Naive thymus-derived CD8-positive, alpha-beta T cell (primary cell): ENCODE results near the gene LARGE1. TPM values are rescaled to one million over a fixed set of nuclear protein-coding genes. Genes with fewer than 3 reads are reported as not detected.

Source experiments
- ATAC-seq, 2 donors: fragments of 150-1000 bp; cut with Tn5 transposase in 1 of 2; sonication (Bioruptor Pico), chemical (Tn5 transposase) in 1 of 2; 1 replicate in 1 of 2; 2 replicates in 1 of 2; pipeline ENCODE4 v1.10.0; 2021; ENCODE audit warnings: mild to moderate bottlenecking in 2 of 2, moderate library complexity in 2 of 2
- POLR2A ChIA-PET: fragments of 350-600 bp; sonication (Branson Sonifier 250); formaldehyde crosslinking; loops from one replicate; lab custom pipeline; 2021; ENCODE audit warnings: antibody characterized with exemption; lab: Charles Lee
- DNase-seq, 10 donors: peaks; one replicate each; pipeline versions ENCODE4 v3.0.0 to v3.0.0-alpha.2; 2020 to 2022
- H3K27ac Mint-ChIP-seq, 10 donors: one replicate each; pipeline ENCODE4 v1.8.0; 2020 to 2022; ENCODE audit warnings: mild to moderate bottlenecking in 10 of 10, mixed read lengths in 10 of 10, moderate library complexity in 4 of 10, inconsistent platforms in 1 of 10
- H3K27me3 Mint-ChIP-seq, 5 donors: one replicate each; pipeline ENCODE4 v1.8.0; 2021 to 2022; ENCODE audit warnings: mixed read lengths in 5 of 5
- H3K36me3 Mint-ChIP-seq, 3 donors: one replicate each; pipeline ENCODE4 v1.8.0; 2020 to 2022; ENCODE audit warnings: mixed read lengths in 3 of 3, mild to moderate bottlenecking in 2 of 3, inconsistent platforms in 1 of 3
- H3K4me1 Mint-ChIP-seq, 4 donors: one replicate each; pipeline ENCODE4 v1.8.0; 2021 to 2022; ENCODE audit warnings: mixed read lengths in 4 of 4
- H3K4me3 Mint-ChIP-seq, 10 donors: one replicate each; pipeline ENCODE4 v1.8.0; 2020 to 2022; ENCODE audit warnings: mild to moderate bottlenecking in 10 of 10, mixed read lengths in 10 of 10, moderate library complexity in 6 of 10, inconsistent platforms in 1 of 10
- H3K9me3 Mint-ChIP-seq, 9 donors: one replicate each; pipeline ENCODE4 v1.8.0; 2020 to 2022; ENCODE audit warnings: mixed read lengths in 9 of 9, mild to moderate bottlenecking in 3 of 9, inconsistent platforms in 1 of 9, moderate library complexity in 1 of 9
- polyA plus RNA-seq, 3 donors: library from polyadenylated mRNA; unstranded; fragments of 300-500 nt; fragmentation: Illumina TruSeq; gene quantifications; one replicate each; pipeline ENCODE4 v1.2.3, GENCODE V29; 2021
- total RNA-seq, 8 experiments: library from RNA in 2 of 8; stranded (reverse) in 2 of 8; gene quantifications; one replicate each; pipeline ENCODE4 v1.2.3 and lab custom pipeline; 2021 to 2026

The LARGE1 gene
- total and polyA plus RNA-seq, 5 experiments from 2014 or later = 0.07 to 3.0 (median 2.6) TPM; not detected in 2

DNA sequence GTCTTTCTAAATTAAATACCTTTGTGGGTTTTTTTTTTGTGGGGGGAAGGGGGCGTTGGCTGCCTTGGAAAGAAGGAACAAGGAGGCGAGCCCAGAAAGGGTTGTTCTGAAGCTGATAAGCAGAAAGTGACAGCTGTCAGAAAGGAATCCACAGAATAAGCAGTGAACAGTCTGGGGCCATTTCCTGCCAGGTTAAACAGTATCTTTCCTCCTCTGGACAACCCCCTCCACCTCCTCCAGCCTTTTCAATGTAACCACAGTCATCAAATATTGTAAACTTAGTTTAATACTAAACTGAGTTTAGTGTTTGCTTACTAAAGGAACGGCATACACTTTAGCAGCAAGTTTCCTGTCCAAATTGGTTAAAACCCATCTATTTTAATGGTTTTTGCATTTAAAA is 590.9 kb downstream of the LARGE1 start:
- POLR2A ChIA-PET = no interaction called here
- no peak for ATAC-seq
- Mint-ChIP-seq H3K27me3 (peaks cover 0 to 18% (median 6%) of the 10 kb centered on the region in 5 donors), H3K36me3 (no peaks in the 10 kb centered on the region), H3K9me3 (peaks cover 0 to 11% (median 0%) of the 10 kb centered on the region in 9 donors), H3K4me1 (peaks cover 0 to 14% (median 0%) of the 10 kb centered on the region in 4 donors), H3K27ac (no peak overlapping the region), H3K4me3 (no peak overlapping the region)
- no peak for DNase-seq

DNA sequence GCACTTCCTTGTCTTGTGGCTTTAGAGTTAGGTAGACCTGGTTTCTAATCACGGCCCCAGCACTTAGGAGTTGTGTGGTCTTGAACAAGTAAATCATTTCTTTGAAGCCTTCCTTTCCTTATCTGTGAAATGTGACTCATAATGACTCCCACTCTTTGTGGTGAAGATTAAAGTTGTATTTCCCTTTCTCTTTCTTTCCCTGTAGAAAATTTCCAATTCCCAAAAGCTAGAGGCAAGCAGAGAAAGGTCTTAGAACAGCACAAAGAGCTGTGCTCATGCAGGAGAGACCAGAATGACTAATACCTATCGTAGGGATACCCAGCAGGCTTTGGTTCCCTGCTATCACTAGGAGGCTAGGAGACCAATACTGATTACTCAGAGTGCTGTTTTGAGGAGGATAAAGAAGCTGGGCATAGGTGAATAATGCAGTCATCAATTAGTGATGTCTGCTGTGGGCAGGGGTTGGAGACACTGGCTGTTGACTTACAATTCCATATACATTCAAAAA is 591.4 kb downstream of the LARGE1 start:
- peaks cover 0 to 18% (median 4%) of the 10 kb centered on the region in 5 donors for H3K27me3 Mint-ChIP-seq
- DNase-seq (no peak), ATAC-seq (no peak)
- no peaks in the 10 kb centered on the region for H3K36me3 Mint-ChIP-seq
- H3K4me3 Mint-ChIP-seq = no peak overlapping the region
- H3K9me3 Mint-ChIP-seq = peaks cover 0 to 11% (median 0%) of the 10 kb centered on the region in 9 donors
- H3K27ac Mint-ChIP-seq = no peak overlapping the region
- POLR2A ChIA-PET = no interaction called here
- H3K4me1 Mint-ChIP-seq = peaks cover 0 to 14% (median 0%) of the 10 kb centered on the region in 4 donors

DNA sequence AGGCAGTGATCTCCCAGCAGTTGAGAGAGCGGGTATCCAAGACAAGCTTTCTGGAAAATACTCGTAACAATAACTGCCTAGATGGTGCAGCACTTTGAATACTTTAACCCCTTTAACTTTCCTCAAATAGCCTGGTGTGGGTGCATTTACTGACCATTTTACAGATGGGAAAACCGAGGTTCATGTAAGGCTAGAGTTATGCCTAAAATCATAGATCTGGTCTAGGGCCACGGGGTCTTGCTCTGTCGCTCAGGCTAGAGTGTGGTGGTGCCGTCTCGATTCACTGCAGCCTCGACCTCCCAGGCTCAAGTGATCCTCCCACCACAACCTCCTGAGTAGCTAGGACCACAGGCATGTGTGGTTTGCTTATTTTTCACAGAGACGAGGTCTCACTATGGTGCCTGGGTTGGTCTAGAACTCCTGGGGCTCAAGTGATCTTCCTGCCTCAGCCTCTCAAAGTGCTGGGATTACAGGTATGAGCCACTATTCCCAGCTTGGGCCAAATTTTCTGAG is 592.9 kb downstream of the LARGE1 start:
- ATAC-seq = no peak
- no peak overlapping the region for H3K4me3 Mint-ChIP-seq
- no peak for DNase-seq

DNA sequence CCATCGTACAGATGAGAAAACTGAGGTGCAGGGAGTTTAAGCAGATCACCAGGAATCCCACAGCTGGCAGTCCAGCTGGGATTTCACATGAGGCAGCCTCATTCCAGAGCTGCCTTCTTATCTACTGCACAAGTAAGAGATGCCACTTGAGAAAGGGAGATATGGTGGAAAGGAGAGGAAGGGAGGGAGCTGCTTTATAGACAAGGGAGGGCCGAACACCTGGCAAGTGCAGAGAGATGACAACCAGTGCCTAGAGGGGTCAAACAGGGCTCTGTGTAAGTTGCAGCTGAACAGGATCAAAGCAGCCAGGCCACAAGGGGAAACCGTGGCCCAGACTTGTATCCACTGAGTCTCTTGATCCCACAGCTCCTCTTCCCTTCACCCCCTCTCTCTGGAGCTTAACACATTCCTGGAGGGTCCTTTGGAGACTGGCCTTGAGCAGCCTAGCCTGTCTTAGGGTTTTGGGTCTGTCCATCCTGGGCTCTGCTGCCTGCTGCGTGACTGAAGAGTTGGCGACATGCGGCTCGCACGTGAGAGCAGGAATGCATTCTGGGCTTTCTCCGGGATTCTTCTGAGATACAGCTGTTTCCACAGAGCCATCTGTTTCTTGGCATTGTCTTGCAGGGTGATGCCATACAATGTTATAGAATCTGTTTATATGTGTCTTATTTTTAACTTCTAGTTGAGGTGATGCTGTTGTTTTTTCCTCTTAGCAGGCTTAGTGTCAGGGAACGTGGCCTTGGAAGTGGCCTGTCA is 593.6 kb downstream of the LARGE1 start:
- H3K4me3 Mint-ChIP-seq = no peak overlapping the region
- H3K27me3 Mint-ChIP-seq = peaks cover 0 to 4% (median under 1%) of the 10 kb centered on the region in 5 donors
- H3K9me3 Mint-ChIP-seq = peaks cover 0 to 5% (median 0%) of the 10 kb centered on the region in 9 donors
- no peaks in the 10 kb centered on the region for H3K36me3 Mint-ChIP-seq
- peaks cover 0 to 14% (median 0%) of the 10 kb centered on the region in 4 donors for H3K4me1 Mint-ChIP-seq
- DNase-seq (no peak), ATAC-seq (no peak)
- POLR2A ChIA-PET = no interaction called here
- no peak overlapping the region for H3K27ac Mint-ChIP-seq

More for the DNA sequence above, 592.9 kb downstream of the LARGE1 start:
- Mint-ChIP-seq H3K4me1 (peaks cover 0 to 14% (median 0%) of the 10 kb centered on the region in 4 donors), H3K9me3 (peaks cover 0 to 11% (median 0%) of the 10 kb centered on the region in 9 donors), H3K27ac (no peak overlapping the region), H3K27me3 (peaks cover 0 to 9% (median 3%) of the 10 kb centered on the region in 5 donors), H3K36me3 (no peaks in the 10 kb centered on the region)
- POLR2A ChIA-PET = no interaction called here

DNA sequence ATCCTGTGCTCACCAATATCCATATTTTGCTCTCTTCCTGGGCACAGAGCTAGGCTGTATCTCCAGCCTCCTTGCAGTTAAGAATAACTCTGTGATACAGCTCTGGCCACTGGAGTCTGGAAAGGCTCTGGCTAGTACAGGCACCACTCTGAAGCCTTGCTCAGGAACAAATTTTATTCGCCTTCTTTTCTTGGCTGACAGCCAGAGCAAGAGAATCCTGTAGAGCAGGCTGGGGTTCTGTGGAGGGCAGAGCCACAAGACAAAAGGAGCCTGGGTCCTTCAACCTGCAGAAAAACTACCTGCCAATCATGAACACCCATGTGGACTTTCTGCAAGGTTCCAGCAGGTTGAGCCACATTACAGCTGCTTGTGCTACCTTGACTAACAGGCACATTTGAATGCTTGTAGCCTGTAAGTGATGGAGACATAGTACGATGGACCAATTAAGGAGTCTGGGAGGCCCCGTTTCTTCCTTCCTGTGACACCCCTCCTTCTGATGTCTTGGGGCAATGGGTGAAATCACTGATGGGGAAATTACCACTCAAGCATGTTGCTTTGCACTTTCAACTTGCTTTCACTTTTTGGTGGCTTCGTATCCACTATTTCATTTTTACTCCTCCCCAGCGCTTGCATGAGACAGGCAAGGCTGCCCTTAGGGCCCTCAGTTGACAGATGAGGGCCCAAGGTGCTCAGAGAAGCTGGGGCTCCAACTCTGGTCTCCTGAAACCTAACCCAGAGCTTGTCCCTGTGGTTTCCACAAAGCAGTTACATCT is 594.9 kb downstream of the LARGE1 start:
- no peaks in the 10 kb centered on the region for H3K27me3 Mint-ChIP-seq
- no peaks in the 10 kb centered on the region for H3K36me3 Mint-ChIP-seq
- POLR2A ChIA-PET = no interaction called here
- peaks cover 0 to 17% (median under 1%) of the 10 kb centered on the region in 4 donors for H3K4me1 Mint-ChIP-seq
- ATAC-seq = no peak
- H3K4me3 Mint-ChIP-seq = no peak overlapping the region
- peak overlapping the region in 1 of 10 donors; percentile 46 for H3K27ac Mint-ChIP-seq
- no peak for DNase-seq
- H3K9me3 Mint-ChIP-seq = no peaks in the 10 kb centered on the region

DNA sequence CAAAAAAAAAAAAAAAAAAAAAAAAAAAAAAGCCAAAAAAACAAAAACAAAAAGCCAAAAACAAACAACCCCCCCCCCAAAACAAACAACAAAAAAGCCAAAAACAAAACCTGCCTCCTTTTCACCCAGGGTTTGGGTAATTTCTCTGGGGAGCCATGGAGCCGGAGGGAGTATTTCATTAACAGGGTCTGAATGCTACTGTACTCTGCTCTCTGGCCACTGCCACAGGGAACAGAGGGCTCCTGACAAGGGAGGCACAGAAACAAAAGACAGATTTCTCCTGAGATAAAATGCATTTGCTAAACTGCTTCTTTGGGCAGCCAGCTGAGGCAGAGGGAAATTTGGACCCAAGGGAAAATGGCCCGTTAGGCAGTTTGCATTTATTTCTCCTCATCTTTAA is 596.0 kb downstream of the LARGE1 start:
- no peak for DNase-seq
- peaks cover 0 to 4% (median 0%) of the 10 kb centered on the region in 9 donors for H3K9me3 Mint-ChIP-seq
- peaks cover 0 to 17% (median 2%) of the 10 kb centered on the region in 4 donors for H3K4me1 Mint-ChIP-seq
- no peak overlapping the region for H3K4me3 Mint-ChIP-seq
- H3K27me3 Mint-ChIP-seq = peaks cover 0 to 5% (median 2%) of the 10 kb centered on the region in 5 donors
- H3K36me3 Mint-ChIP-seq = no peaks in the 10 kb centered on the region
- no peak for ATAC-seq
- no peak overlapping the region for H3K27ac Mint-ChIP-seq
- POLR2A ChIA-PET = no interaction called here

DNA sequence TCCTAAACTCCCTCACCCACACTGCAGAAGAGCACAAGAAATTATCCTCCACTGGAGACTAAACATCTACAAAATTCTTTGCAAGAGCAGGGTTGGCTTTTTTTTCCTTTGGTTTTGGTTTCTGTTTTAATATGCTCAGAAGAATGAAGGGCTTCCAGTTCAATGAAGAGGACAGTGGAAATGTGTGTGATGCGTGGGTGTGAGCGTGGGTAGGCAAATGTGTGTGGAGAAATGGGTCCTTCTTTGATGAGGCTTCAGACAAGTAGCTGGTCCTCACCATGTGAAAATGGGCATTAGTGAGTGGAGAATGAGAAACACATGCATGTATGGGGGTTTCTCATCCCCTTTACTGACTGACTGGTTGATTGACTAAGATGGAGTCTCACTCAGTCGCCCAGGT is 598.8 kb downstream of the LARGE1 start:
- Mint-ChIP-seq H3K9me3 (peaks cover 0 to 4% (median 0%) of the 10 kb centered on the region in 9 donors), H3K27ac (no peak overlapping the region), H3K27me3 (peaks cover 0 to 5% (median 2%) of the 10 kb centered on the region in 5 donors), H3K4me3 (no peak overlapping the region), H3K36me3 (no peaks in the 10 kb centered on the region), H3K4me1 (peaks cover 0 to 16% (median 2%) of the 10 kb centered on the region in 4 donors)
- no peak for DNase-seq
- POLR2A ChIA-PET = no interaction called here
- no peak for ATAC-seq

DNA sequence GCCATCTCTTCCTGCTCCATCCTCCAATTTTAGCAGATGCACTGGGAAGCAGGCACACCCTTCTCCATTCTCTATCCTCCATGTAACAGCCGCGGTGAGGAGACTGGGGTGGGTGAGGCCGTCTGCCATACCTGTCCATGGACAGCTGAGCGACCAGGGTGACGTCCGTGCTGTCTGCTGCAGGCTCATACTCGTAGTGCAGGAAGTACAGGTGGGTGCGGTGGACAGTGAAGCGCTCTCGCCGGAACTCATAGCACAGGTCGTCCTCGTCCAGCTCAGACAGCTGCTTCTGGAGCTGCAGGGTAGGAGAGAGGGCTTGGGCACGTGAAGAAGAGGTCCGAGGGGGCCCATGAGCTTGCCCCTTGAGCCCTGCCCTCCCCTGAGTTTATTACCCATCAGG is 604.3 kb downstream of the LARGE1 start:
- Mint-ChIP-seq H3K4me3 (no peak overlapping the region), H3K9me3 (peaks cover 0 to 4% (median 0%) of the 10 kb centered on the region in 9 donors), H3K27me3 (peaks cover 0 to 5% (median 2%) of the 10 kb centered on the region in 5 donors), H3K27ac (no peak overlapping the region), H3K36me3 (no peaks in the 10 kb centered on the region), H3K4me1 (peaks cover 0 to 4% (median 0%) of the 10 kb centered on the region in 4 donors)
- POLR2A ChIA-PET = no interaction called here
- ATAC-seq (no peak), DNase-seq (no peak)

DNA sequence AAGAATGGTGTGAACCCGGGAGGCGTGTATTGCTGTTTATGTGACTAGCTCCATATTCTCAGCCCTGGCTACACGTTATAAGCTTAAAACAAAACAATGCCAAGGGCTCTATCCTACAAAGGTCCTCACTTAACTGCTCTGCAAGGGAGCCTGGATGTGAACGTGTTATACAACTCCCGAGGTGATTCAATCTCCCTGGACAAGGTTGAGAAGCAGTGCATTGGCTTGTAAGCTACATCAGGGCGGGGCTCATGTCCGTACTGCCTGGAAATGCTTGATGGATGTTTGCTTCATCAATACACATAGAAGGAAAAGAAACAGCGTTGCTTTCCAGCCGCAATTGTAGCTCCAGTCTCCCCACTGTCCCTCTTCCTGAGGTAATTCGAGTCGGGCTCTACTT is 605.2 kb downstream of the LARGE1 start:
- POLR2A ChIA-PET = no interaction called here
- Mint-ChIP-seq H3K27ac (no peak overlapping the region), H3K4me3 (no peak overlapping the region), H3K27me3 (peaks cover 0 to 2% (median under 1%) of the 10 kb centered on the region in 5 donors), H3K36me3 (no peaks in the 10 kb centered on the region), H3K4me1 (peaks cover 0 to under 1% (median 0%) of the 10 kb centered on the region in 4 donors), H3K9me3 (peaks cover 0 to 2% (median 0%) of the 10 kb centered on the region in 9 donors)
- no peak for ATAC-seq
- DNase-seq = no peak

DNA sequence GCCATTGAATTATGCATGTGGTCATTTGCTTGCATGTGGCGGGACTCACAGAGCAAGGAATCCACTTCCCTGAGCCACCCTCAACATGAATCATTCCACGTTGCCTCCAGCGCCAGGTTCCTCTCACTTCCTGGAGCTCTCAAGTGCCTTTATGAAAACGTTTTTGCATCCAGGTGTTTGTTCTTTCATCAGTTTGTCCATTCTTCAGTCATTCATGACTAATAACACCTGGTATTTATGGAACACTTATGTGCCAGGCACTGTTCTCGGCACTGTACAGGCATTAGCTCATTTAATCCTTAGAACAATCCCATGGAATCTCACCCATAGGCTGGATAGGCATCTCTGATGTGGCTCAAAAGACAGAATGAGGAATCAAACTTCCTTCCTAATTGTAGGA is 606.0 kb downstream of the LARGE1 start:
- Mint-ChIP-seq H3K27ac (no peak overlapping the region), H3K36me3 (no peaks in the 10 kb centered on the region), H3K9me3 (peaks cover 0 to 1% (median 0%) of the 10 kb centered on the region in 9 donors), H3K4me3 (no peak overlapping the region), H3K27me3 (peaks cover 0 to 2% (median 0%) of the 10 kb centered on the region in 5 donors), H3K4me1 (no peaks in the 10 kb centered on the region)
- POLR2A ChIA-PET = no interaction called here
- no peak for DNase-seq
- no peak for ATAC-seq

DNA sequence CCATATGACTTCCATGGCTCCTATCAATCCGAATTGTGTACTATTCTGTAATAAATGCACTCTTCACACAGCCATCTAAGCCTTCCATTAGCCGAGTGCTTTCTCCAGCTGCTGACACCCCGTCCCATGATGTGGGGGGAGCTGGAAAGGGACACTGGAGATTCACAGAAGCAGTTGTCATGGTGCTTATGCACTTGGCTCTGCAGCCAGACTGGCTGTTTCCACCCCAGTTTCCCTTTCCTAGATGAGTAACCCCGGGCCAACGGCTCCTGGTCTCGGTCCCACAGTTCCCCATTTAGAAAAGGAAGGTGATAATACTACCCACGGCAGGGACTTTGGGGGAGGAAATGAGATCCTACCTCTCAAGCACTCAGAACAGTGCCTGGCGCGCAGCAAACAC is 617.2 kb downstream of the LARGE1 start:
- Mint-ChIP-seq H3K27ac (no peak overlapping the region), H3K36me3 (no peaks in the 10 kb centered on the region), H3K27me3 (peaks cover 0 to 7% (median 4%) of the 10 kb centered on the region in 5 donors), H3K9me3 (no peaks in the 10 kb centered on the region), H3K4me3 (no peak overlapping the region), H3K4me1 (peaks cover 0 to 38% (median 0%) of the 10 kb centered on the region in 4 donors)
- POLR2A ChIA-PET = no interaction called here
- DNase-seq (no peak), ATAC-seq (no peak)

DNA sequence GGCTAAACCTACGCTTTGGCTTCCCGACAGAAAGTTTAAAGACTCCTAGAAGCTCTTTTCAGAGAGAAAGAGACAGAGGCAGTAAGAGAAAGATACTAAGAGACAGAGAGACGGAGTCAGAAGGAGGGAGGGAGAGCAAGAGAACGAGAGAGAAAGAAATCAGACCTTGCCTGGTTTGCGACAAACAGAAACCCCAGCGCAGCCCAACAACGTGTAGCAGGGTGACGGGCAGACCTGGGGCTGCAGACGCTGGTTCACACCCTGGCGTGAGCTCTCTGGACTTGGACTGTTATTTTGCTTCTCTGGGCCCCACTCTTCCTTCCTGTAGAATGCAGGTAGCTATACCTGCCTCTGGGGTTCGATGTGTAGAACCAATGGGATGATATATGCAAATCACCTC is 617.7 kb downstream of the LARGE1 start:
- no peak overlapping the region for H3K4me3 Mint-ChIP-seq
- POLR2A ChIA-PET = no interaction called here
- no peak overlapping the region for H3K27ac Mint-ChIP-seq

More for the DNA sequence above, 617.7 kb downstream of the LARGE1 start:
- Mint-ChIP-seq H3K9me3 (no peaks in the 10 kb centered on the region), H3K4me1 (peaks cover 0 to 41% (median 0%) of the 10 kb centered on the region in 4 donors), H3K36me3 (no peaks in the 10 kb centered on the region), H3K27me3 (peaks cover 0 to 7% (median 4%) of the 10 kb centered on the region in 5 donors)
- no peak for ATAC-seq
- DNase-seq = no peak
